DLD1 (cell line): Measurements from ENCODE around the gene PCDHA10.

Source experiments
- in situ Hi-C: cut with HindIII; loops from 2 replicates; pipeline ENCODE4 v1.10.0; 2017; ENCODE audit warnings: low sequenced_read_pairs

PCDHA10 gene

DNA sequence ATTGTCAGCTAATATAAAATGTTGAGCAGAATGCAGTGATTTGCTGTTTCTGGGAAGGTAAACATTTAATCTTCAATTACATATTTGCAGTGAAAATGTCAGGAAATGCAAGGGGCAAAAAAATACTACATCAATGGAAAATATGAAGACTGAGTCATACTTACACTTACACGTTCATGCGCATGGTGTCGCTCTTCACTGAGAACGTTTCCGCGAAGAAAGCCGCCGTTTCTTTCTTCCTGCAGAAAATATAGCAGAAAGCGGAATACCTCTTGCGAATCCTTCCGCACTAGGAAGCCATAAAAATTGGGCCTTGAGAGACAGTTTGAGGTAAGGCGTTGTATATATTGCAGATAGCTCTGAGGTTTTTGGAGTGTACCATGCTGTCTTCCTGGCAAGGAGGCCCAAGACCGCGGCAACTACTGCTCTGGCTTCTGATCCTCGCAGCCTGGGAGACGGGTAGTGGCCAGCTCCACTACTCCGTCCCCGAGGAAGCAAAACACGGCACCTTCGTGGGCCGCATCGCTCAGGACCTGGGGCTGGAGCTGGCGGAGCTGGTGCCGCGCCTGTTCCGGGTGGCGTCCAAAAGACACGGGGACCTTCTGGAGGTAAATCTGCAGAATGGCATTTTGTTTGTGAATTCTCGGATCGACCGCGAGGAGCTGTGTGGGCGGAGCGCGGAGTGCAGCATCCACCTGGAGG, 26.3 kb downstream of the PCDHA10 start, which contains the start of gene PCDHA13:
PCDHA13 (plus strand) TSS at position 236 of the 702 bp plus-strand sequence; CDS start at position 381, 145 bp downstream.
- in situ Hi-C loops: no loop called here

DNA sequence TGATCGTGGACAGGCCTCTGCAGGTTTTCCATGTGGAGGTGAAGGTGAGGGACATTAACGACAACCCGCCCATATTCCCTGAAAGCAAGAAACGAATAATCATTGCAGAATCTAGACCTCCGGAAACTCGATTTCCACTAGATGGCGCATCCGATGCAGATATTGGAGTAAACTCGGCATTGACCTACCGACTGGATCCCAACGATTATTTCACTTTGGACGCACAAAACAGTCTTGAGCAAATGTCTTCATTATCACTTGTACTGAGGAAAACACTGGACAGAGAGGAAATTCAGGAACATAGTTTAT, 26.8 kb downstream of the PCDHA10 start:
- in situ Hi-C loops: no loop called here

DNA sequence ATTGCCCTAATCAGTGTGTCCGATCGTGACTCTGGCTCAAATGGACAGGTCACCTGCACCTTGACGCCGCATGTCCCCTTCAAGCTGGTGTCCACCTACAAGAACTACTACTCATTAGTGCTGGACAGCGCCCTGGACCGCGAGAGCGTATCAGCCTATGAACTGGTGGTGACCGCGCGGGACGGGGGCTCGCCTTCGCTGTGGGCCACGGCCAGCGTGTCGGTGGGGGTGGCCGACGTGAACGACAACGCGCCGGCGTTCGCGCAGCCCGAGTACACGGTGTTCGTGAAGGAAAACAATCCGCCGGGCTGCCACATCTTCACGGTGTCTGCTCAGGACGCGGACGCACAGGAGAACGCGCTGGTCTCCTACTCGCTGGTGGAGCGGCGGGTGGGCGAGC, 27.7 kb downstream of the PCDHA10 start:
- in situ Hi-C loops: no loop called here

DNA sequence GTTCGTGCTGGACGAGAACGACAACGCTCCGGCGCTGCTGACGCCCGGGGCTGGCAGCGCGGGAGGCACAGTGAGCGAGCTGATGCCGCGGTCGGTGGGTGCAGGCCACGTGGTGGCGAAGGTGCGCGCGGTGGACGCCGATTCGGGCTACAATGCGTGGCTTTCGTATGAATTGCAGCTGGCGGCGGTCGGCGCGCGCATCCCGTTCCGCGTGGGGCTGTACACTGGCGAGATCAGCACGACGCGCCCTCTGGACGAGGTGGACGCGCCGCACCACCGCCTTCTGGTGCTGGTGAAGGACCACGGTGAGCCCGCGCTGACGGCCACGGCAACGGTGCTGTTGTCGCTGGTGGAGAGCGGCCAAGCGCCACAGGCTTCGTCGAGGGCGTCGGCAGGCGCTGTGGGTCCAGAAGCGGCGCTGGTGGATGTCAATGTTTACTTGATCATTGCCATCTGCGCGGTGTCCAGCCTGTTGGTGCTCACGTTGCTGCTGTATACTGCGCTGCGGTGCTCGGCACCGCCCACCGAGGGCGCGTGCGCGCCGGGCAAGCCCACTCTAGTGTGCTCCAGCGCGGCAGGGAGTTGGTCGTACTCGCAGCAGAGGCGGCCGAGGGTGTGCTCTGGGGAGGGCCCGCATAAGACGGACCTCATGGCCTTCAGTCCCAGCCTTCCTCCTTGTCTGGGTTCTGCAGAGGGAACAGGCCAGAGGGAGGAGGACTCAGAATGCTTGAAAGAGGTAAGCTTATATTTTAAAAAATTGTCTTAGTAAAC, 28.4 kb downstream of the PCDHA10 start:
- in situ Hi-C loops: no loop called here

DNA sequence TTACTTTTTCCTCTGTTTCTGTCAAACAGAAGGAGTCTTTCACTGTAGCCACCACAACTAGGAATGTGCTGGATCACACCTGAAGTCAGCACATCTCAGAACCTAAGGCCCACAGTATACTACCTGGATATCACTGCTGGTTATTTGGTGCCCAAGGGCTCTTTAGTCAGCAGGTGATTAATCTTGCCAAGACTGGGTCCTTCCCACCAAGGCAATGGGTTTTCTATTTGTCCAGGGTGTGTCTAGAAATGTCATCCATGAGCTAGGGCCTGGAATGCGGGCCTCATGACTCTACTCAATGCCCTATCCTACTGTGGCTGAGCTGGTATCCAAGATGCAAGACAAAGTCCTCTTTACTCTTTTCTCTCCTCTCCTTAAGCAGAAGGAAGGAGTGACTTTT, 60.6 kb downstream of the PCDHA10 start:
- in situ Hi-C loops: no loop called here
